H4 (cell line): Measurements from ENCODE around the gene PCSK7. TPM values are rescaled to one million over a fixed set of nuclear protein-coding genes. Genes with fewer than 3 reads are reported as not detected.

Experiments used
- DNase-seq: peaks from one replicate; pipeline ENCODE4 v3.0.0-alpha.2; 2015; ENCODE audit warnings: low spot score
- total RNA-seq: library from RNA; depleted of rRNA; stranded (reverse); fragments of >200 nt; shearing (Covaris generic); gene quantifications from 2 replicates; pipeline ENCODE4 v1.2.3, GENCODE V29; 2014

The PCSK7 gene
- total RNA-seq, 1 experiment from 2014 or later, result 14.1 TPM

- DNase-seq, result peak; percentile 33
Measured at GRCh38 chr11:117199053-117199915, 32.6 kb downstream of the PCSK7 start, which contains the start of gene TAGLN. Gene TAGLN (plus strand): TSS chr11:117199370. CDS start chr11:117203014, 3,644 bp downstream.

GRCh38 chr11:117198613-117199012 is 33.3 kb downstream of the PCSK7 start:
- no peak for DNase-seq

- no peak for DNase-seq
Measured at GRCh38 chr11:117197516-117198456, 34.1 kb downstream of the PCSK7 start.

- no peak for DNase-seq
Measured at GRCh38 chr11:117197006-117197405, 34.9 kb downstream of the PCSK7 start.

- no peak for DNase-seq
Measured at GRCh38 chr11:117195761-117196160, 36.1 kb downstream of the PCSK7 start.

- no peak for DNase-seq
Measured at GRCh38 chr11:117195258-117195657, 36.6 kb downstream of the PCSK7 start.

- no peak for DNase-seq
Measured at GRCh38 chr11:117194267-117194666, 37.6 kb downstream of the PCSK7 start.

- DNase-seq, result no peak
Measured at GRCh38 chr11:117193130-117194020, 38.5 kb downstream of the PCSK7 start.

- no peak for DNase-seq
Measured at GRCh38 chr11:117192401-117192875, 39.4 kb downstream of the PCSK7 start.

- DNase-seq, result no peak
Measured at GRCh38 chr11:117191680-117192400, 40.0 kb downstream of the PCSK7 start.

GRCh38 chr11:117189941-117190544 is 41.8 kb downstream of the PCSK7 start:
- no peak for DNase-seq

- DNase-seq, result no peak
Measured at GRCh38 chr11:117189191-117189940, 42.5 kb downstream of the PCSK7 start.

GRCh38 chr11:117188620-117189081 is 43.2 kb downstream of the PCSK7 start:
- DNase-seq, result no peak

GRCh38 chr11:117187799-117188481 is 43.9 kb downstream of the PCSK7 start:
- no peak for DNase-seq

GRCh38 chr11:117187428-117187798 is 44.5 kb downstream of the PCSK7 start:
- DNase-seq, result no peak

GRCh38 chr11:117187007-117187406 is 44.9 kb downstream of the PCSK7 start:
- DNase-seq, result no peak

GRCh38 chr11:117186431-117186761 is 45.5 kb downstream of the PCSK7 start:
- no peak for DNase-seq

- DNase-seq, result no peak
Measured at GRCh38 chr11:117185736-117186430, 46.0 kb downstream of the PCSK7 start.
